Measurements from ENCODE around the gene NXPH4.

GRCh38 chr12:57230381-57231155, 14.0 kb downstream of the NXPH4 start:
- no peak for TF ChIP-seq CTCF (IDR thresholded peaks at IDR 0.05)
- no peak for TF ChIP-seq EZH2 (IDR thresholded peaks at IDR 0.05)
- no peak for TF ChIP-seq EZH2phosphoT487 (IDR thresholded peaks at IDR 0.05)

Measured in neural progenitor cell (in vitro differentiated cells).